PC-3 (cell line): ENCODE data around the gene TRIM66.

Source experiments
- EZH2 ChIP-seq: fragments of 300-600 bp; sonication (generic); IDR thresholded peaks from one replicate; pipeline ENCODE4 v1.6.1; 2017; ENCODE audit warnings: antibody characterized with exemption, mild to moderate bottlenecking, low read length; ENCODE audit not compliant: unreplicated experiment
- EZH2phosphoT487 ChIP-seq: fragments of 300-600 bp; sonication (generic); IDR thresholded peaks from 2 replicates; pipeline ENCODE4 v1.6.1; 2018; ENCODE audit warnings: mild to moderate bottlenecking, antibody characterized with exemption, low read length, borderline replicate concordance
- TF ChIP-seq, protein P1 (sequence below): fragments of 300-600 bp; sonication (generic); conservative IDR thresholded peaks from 2 replicates; pipeline ENCODE4 v1.5.1; 2017; ENCODE audit warnings: antibody characterized with exemption, low read depth, mild to moderate bottlenecking, low read length

DNA sequence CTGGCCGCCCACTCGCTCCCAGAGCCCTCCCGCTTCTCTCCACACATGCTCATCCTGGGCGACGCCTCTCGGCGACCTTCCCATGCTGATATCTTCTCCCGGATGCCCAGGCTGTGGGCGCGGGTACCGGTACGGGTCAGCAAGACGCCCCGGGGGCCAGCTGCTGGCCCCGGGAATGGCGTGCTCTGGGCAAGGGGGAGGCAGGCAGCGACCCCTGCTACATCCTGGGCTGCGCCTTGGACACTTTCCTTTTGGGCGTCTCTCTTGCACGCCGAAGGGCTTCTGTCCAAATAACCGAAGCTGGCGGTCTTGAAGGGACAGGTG is 48.2 kb upstream of the TRIM66 start:
- TF ChIP-seq, protein P1, sequence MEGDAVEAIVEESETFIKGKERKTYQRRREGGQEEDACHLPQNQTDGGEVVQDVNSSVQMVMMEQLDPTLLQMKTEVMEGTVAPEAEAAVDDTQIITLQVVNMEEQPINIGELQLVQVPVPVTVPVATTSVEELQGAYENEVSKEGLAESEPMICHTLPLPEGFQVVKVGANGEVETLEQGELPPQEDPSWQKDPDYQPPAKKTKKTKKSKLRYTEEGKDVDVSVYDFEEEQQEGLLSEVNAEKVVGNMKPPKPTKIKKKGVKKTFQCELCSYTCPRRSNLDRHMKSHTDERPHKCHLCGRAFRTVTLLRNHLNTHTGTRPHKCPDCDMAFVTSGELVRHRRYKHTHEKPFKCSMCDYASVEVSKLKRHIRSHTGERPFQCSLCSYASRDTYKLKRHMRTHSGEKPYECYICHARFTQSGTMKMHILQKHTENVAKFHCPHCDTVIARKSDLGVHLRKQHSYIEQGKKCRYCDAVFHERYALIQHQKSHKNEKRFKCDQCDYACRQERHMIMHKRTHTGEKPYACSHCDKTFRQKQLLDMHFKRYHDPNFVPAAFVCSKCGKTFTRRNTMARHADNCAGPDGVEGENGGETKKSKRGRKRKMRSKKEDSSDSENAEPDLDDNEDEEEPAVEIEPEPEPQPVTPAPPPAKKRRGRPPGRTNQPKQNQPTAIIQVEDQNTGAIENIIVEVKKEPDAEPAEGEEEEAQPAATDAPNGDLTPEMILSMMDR = no peak
- TF ChIP-seq EZH2 (no peak), EZH2phosphoT487 (no peak)
